ENCODE measurements around the gene PTPRN2. TPM values are rescaled to one million over a fixed set of nuclear protein-coding genes. Genes with fewer than 3 reads are reported as not detected.

The PTPRN2 gene
- polyA plus RNA-seq, 1 experiment: 0.02 TPM

- DNase-seq (ENCODE audit: low read depth, low spot score): no peak
- Histone ChIP-seq H3K9me3 (ENCODE audit: control insufficient read depth, insufficient read depth, low read length) (peaks cover 97% of the 10 kb centered on the region), H3K27ac (ENCODE audit: low read depth, low read length) (no peak overlapping the region), H3K27me3 (ENCODE audit: control insufficient read depth, insufficient read depth, low read length) (no peaks in the 10 kb centered on the region), H3K4me3 (ENCODE audit: low read depth, low read length) (no peak overlapping the region)
- TF ChIP-seq, protein P1, sequence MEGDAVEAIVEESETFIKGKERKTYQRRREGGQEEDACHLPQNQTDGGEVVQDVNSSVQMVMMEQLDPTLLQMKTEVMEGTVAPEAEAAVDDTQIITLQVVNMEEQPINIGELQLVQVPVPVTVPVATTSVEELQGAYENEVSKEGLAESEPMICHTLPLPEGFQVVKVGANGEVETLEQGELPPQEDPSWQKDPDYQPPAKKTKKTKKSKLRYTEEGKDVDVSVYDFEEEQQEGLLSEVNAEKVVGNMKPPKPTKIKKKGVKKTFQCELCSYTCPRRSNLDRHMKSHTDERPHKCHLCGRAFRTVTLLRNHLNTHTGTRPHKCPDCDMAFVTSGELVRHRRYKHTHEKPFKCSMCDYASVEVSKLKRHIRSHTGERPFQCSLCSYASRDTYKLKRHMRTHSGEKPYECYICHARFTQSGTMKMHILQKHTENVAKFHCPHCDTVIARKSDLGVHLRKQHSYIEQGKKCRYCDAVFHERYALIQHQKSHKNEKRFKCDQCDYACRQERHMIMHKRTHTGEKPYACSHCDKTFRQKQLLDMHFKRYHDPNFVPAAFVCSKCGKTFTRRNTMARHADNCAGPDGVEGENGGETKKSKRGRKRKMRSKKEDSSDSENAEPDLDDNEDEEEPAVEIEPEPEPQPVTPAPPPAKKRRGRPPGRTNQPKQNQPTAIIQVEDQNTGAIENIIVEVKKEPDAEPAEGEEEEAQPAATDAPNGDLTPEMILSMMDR (IDR thresholded peaks at IDR 0.05; ENCODE audit: low read depth, low read length): no peak
- POLR2A ChIA-PET: no interaction called here
- CTCF ChIA-PET: no interaction called here
Observed at GRCh38 chr7:158266817-158267741, 320.5 kb downstream of the PTPRN2 start.

DNA sequence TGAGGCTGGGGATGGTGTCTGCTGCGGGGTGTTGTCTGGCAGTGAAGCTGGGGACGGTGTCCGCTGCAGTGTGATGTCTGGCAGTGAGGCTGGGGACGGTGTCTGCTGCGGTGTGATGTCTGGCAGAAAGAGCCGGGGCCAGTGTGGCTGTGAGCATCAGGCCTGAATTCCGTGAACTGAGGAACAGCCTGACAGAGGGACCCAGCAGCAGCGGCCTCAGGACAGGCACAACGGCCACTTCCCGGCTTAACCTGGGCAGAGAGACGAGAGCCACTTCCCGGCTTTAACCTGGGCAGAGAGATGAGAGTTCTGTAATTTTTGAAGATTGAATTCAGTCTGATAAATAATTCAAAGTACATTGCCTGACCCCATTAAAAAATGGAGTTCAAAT, 321.2 kb downstream of the PTPRN2 start:
- H3K4me3 ChIP-seq (ENCODE audit: low read depth, low read length): no peak overlapping the region
- H3K27ac ChIP-seq (ENCODE audit: low read depth, low read length): no peak overlapping the region
- ChIA-PET POLR2A (no interaction called here), CTCF (no interaction called here)
- no peak for DNase-seq (ENCODE audit: low read depth, low spot score)
- H3K27me3 ChIP-seq (ENCODE audit: control insufficient read depth, insufficient read depth, low read length): no peaks in the 10 kb centered on the region
- peaks cover 97% of the 10 kb centered on the region for H3K9me3 ChIP-seq (ENCODE audit: control insufficient read depth, insufficient read depth, low read length)
- TF ChIP-seq, protein P1 (IDR thresholded peaks at IDR 0.05; ENCODE audit: low read depth, low read length): no peak

GRCh38 chr7:158265743-158266080, 321.9 kb downstream of the PTPRN2 start:
- CTCF ChIA-PET: no interaction called here
- H3K27me3 ChIP-seq (ENCODE audit: control insufficient read depth, insufficient read depth, low read length): no peaks in the 10 kb centered on the region
- H3K4me3 ChIP-seq (ENCODE audit: low read depth, low read length): no peak overlapping the region
- no peak for DNase-seq (ENCODE audit: low read depth, low spot score)
- TF ChIP-seq, protein P1 (IDR thresholded peaks at IDR 0.05; ENCODE audit: low read depth, low read length): no peak
- POLR2A ChIA-PET: no interaction called here
- H3K27ac ChIP-seq (ENCODE audit: low read depth, low read length): no peak overlapping the region
- H3K9me3 ChIP-seq (ENCODE audit: control insufficient read depth, insufficient read depth, low read length): peaks cover 98% of the 10 kb centered on the region

DNA sequence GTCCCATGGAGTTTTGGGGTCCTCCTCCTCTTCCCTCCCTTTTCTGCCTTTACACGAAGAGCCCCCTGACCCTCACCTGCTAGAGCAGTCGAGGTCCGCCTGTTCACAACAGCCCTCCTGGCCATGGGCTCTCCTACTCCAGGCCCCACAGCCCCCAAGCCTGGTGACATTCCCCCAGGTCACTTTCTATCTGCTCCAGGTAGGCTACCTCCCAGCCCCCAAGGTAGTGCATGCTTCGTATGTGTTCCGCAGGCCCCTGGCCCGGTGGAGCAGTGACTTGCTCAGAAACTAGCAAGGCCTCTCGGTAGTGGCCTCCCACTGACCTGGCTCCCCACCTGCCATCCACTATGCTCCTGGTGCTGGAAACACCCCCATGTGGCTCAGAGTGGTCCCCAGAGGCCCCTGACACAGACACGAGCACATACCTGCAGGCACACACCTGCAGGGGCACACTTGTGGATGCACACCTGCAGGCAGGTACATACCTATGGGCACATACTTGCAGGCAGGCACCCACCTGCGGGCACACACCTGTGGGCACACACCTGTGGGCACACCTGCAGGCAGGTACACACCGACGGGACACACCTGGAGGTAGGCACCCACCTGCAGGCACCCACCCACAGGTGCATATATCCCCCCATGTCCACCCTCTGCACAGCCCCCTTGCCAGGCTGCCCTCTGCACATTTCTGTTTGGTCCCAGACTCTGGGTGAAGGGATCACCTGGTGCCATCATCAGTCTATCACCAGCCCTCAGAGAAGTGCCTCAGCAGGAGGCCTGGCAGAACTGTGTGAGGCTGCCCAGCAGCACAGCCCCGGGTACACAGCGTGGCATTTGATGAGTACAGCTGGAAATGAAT, 322.5 kb downstream of the PTPRN2 start:
- DNase-seq (ENCODE audit: low read depth, low spot score): no peak
- ChIA-PET POLR2A (no interaction called here), CTCF (no interaction called here)
- peaks cover 98% of the 10 kb centered on the region for H3K9me3 ChIP-seq (ENCODE audit: control insufficient read depth, insufficient read depth, low read length)
- H3K27me3 ChIP-seq (ENCODE audit: control insufficient read depth, insufficient read depth, low read length): no peaks in the 10 kb centered on the region
- H3K27ac ChIP-seq (ENCODE audit: low read depth, low read length): no peak overlapping the region
- TF ChIP-seq, protein P1 (IDR thresholded peaks at IDR 0.05; ENCODE audit: low read depth, low read length): no peak
- H3K4me3 ChIP-seq (ENCODE audit: low read depth, low read length): no peak overlapping the region
